Activated CD8-positive, alpha-beta memory T cell treated with anti-CD3 and anti-CD28 coated beads, Interleukin-2, amount 50 U/mL, for 48 hours (primary cell): ENCODE results near the gene PXDN.
"Not testable (repeated sequence)": the region's sequence is repeated elsewhere in the genome, so short reads cannot be mapped to it uniquely, and the experiment has no call there.

Experiments
- DNase-seq: peaks from one replicate; pipeline ENCODE4 v3.0.0-alpha.2; 2020

The PXDN gene

DNA sequence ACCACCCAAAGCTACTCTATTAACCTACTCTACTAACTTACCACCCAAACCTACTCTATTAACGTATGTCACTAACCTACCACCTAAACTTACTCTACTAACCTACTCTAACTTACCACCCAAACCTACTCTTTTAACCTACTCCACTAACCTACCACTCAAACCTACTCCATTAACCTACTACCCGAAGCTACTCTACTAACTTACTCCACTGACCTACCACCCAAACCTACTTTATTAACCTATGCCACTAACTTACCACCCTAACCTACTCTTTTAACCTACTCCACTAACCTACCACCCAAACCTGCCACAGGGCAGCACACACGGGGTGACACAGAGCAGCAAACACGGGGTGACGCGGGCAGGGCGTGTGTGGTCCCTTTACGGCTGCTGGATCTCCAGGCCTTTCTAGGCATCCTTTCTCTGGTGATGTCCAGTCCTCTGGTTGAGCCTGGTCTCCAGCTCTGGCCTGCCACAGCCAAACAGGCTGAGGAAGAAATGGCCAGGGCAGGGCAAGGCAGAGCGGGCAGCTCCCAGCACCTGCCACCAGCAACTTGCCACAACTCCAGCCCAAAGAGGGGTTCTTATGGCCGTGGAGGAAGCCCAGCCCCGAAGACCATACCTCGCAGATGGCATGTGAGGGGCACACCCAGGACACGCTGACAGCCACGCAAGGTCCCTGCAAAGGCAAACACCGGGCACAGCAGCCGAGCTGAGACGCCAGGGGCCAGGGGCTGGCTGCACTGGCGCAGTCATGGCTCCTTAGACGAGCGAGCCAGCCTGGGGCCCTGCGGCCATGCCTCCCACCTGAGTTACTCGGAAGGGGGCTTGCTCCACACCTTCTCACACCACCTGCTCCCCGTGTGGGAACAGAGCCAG, 25.7 kb downstream of the PXDN start:
- DNase-seq: no peak

DNA sequence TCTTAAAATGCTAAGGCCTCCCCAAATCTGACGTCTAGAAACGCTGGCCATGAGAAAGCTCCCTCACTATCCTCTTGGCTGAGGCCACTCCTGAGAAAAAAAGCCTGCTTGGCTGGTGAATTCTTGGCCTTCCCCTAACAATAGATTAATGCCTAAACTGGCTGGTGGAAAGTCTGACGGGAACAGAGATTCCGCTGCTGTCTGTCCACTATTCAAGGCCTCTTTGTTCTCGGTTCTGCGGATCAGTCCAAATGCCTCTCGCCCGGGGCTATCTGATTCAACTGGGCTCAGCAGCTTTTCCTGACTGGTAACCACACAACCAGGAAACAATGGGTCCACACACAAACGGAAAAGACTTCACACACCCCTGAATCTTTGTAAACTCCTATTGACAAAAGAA, 27.2 kb downstream of the PXDN start:
- no peak for DNase-seq

DNA sequence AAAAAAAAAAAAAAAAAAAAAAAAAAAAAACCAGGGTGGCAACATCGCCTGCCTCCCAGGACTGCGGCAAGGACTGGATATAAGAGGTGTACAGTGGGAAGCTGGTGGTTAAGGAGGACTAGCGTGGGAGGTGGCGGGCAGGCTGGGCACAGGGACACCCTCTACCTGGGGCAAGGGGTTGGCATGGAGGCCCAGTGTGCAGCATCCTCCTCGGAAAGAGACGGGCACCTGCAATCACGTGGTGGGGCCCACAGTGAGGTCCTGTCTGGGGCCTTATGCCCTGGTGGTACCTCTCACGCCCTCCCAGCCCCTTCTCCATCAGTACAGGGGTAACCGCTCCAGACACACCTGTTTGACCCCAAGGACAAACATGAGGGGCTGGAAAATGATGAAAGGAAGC, 27.9 kb downstream of the PXDN start:
- no peak for DNase-seq

DNA sequence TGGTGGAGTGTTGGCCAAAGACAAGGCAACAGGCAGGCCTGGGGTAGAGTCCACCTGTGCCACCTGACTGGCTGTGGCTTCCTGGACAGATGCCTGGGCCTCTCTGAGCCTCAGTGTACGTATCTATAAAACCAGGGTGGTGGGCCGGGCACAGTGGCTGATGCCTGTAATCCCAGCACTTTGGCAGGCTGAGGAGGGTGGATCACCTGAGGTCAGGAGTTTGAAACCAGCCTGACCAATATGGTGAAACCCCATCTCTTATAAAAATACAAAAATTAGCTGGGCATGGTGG, 28.4 kb downstream of the PXDN start:
- not testable (repeated sequence) for DNase-seq

DNA sequence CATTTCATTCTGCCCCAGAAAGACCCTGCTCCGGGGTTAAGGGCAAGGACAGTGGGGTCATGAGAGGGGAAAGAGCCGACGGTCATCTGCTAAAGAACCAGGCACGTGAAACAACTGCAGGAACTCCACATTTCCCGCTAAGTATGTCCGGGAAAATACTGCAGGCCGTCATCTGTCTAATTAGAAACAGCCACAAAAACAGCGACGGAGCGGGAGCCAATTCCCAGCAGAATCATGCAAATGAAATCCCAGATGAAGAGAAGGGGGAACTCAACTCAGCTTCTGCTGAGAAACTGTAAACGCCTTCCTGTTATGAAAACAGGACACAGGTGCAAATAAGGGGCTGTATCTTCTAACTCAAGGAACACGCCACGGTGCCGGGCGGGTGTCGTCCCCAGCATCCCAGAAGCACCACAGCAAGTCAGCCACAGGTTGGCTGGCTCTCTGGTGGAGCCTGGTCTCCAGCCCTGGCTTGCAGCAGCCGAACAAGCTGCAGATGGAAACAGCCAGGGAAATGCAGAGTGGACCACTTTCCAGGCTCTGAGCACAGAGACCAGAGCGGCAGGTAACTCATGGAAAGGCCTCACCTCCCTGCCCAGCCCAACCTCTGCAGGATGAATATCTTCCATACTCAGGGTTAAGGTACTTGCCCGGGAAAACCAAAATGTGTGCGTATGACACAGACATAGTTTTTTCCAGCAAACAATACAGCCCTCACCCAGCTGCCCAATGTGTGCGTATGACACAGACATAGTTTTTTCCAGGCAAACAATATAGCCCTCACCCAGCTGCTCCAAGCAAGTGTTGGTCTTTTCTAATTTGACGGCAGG, 28.9 kb downstream of the PXDN start:
- no peak for DNase-seq

DNA sequence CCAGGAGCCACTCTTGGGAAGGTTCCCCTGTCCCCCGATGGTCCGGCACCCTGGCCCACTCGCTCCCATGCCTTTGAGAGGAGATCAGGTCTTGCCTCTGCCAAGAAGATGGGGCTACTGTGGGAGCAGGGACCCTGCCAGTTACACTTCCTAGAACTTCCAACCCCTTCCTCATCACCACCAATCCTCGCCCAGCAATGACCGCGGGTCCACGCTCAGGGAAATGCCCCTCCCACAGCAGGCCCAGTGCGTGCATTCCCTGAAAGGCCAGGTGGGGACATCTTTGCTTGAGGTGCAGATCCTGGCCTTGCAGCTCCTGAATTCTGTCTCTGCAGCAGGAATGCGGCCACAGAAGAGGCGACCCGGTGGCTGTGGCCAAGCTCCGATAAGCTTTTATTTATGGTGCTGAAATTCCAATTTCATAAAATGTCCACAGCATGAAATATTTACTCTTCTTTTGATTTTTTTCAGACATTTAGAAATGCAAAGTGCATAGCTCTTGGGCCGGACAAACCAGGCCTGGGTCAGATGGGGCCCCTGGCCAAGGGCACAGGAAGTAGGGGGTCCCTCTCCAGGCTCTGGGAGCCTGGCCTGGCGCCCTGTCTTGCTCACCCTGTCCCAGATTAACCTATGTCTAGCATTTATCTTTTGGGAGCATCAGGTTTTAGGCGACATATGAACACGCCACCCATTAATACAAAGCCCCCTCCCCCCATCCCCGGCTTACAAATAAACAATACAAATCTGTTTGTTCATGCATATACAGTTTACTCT, 29.8 kb downstream of the PXDN start:
- no peak for DNase-seq

DNA sequence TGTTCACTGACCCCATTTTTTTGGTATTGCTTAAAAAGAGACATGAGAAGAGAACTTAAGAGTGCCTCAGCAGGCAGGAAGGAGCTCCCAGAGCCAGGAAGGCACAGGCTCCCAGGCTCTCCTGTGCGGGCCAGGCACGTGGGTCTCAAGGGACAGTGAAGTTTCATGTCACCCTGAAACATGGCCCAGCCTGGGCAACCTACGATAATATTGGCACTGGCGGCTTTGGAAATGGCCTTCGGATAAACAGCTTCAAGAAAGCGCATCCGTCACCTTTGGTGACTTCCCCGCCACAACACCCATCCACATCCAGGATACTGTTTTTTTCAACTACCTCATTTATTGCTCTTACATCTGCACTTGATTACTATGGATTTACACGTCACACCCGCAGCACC, 30.5 kb downstream of the PXDN start:
- no peak for DNase-seq

DNA sequence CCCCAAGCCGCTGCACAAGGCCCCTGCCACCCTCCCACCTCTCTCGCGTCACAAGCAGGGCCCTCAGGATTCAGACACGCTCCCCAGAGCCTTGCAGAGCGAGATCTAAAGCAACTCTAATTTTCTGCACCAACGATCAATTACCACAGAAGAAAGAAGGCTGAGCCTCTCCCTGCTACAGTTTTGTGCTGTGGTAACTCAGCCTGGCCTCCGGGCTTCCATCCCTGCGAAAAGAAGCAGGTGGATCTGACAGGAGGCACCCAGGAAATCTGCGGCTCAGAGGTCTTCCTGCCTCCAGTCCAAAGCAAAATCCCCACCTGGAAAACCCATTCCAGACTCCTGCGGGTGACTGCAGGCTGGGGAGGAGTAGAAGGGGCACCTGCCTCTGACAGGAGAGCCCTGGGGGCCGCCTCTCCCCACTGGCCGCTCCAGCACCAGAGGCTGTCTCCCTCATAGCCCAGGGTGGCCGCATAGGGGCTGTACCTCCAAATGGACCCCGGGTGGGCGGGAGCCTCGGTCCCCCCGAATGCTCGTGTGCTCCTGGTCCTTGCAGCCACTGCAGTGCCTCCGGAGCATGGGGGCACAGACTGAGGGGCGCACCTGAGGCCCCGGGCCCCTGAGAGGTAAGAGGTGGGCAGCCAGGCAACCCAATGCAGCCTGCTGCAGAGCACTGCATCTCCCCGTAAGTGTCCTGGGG, 31.0 kb downstream of the PXDN start:
- DNase-seq: no peak

DNA sequence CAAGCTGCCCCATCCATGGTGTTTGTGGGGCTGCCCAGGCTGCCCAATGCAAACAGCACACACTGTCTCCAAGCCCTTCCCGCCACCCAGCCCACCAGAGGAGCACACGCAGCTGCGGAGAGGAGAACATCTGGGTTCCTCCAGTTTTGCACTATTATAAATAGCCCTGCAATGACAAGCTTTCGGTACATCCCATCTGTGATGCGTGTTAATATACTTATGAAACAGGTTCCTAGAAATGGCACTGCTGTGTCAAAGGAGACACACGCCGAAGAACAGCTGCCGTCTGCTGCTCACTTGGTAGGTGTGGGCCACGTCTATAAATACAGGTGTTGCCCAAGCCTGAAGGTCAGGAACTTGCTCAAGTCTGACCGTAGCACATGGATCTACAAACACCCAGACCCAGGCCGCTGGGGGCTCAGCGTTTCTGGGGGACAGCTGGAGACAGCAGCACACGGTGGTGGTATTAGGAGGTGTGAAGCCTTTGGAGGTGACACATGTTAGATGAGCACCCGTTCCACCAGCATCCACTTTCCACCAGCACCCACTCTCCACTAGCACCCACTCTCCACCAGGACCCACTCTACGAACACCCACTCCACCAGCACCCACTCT, 34.3 kb downstream of the PXDN start:
- DNase-seq: no peak

DNA sequence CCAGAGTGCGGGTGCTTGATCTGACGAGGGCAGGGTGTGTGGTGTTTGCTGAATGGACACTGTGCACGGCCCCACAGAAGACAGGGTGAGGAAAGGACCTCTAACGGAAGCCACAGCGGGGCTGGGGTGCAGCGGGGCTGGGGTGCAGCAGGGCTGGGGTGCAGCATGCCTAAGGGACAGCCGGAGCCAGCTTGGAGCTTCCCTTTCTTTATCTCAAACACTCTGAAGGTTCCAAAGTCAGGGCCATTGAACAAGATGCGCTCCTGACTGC, 35.0 kb downstream of the PXDN start:
- DNase-seq: no peak

DNA sequence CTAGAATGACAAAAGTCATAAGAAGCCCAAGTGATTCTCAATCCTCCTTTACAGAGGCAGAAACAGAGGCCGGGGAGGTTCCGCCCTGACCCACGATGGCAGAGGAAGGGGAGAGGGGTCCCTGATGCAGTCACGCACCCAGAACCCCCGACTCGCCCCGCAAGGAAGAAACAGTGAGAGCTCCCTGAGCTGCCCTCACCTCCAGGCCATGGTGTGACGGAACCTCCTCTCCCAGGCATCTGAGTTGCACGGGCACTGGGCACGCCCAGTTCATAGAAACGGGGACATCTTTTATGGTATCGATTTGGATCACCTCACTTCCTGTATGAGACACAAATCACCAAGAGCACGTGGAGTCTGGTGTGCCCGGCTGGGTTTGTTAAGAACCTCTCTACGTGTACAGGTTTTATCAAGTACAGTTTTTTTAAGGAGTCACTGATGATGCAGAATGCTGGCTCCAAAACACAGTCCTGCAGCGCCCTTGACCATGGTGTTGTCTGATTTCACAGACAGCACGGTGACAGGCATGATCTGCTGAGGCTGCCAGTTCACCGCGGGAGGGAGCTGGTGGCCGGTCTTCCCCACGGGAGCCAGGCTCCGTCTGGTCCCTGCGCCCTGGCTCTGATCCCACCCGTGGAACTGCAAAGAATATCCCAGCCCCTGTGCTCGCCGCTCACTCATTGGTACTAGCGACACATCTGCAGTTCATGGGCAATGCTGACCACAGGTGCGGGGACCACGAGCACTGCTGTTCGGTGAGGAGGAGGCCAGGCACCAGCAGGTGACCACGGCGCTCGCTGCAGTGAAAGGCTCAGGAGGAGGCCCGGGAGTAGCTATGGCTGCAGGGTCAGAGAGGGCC, 35.6 kb downstream of the PXDN start:
- DNase-seq: no peak

DNA sequence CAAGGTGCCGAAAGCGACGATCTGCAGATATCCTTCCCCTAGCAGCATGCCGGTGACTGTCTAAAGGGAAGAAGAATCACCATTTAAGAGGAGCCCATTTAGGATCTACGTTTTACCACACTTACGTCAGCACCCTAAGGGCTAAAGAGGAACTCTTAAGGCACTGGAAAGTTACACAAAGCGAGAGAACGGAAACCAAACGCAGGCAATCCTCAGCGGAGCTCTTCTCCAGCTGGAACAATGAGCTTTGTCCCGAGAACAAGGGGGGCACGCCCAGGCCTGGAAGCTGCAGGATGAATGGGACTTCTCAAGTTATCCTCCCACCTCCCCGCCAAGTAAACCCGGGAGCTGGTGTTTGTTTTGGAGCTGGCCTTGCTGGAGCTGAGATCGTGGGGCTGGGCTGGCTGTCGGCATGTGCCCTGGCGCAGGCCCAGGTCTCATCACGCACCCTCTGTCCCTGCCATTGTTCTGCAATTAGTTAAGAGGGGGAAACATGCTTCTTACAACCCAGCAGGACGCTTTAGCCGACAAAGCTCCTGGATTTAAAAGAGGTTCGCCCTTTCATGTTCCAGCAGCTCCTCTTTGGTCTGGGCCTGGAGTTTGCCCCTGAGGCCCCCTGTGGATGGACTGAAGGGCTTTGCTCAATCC, 36.4 kb downstream of the PXDN start:
- no peak for DNase-seq

DNA sequence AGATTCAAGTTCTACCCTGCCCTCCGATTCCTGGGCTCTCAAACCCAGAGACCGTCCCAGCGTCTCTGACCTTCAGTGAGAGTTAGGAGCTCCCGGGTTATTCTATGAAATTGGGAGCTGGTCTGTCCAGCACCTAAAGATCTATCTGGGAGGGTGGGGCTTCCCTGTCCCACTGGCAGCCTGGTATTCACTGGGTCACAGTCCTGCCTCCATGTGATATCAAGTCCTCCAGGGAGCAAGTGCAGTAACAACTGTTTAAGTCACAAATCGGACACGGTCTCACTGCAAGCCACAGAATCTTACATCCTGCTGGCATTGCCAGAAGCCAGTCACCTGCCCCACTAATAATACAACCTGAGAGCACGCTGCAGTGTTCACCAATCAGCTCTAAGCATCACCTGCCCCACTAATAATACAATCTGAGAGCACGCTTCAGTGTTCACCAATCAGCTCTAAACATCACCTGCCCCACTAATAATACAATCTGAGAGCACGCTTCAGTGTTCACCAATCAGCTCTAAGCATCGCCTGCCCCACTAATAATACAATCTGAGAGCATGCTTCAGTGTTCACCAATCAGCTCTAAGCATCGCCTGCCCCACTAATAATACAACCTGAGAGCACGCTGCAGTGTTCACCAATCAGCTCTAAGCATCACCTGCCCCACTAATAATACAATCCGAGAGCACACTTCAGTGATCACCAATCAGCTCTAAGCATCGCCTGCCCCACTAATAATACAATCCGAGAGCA, 38.0 kb downstream of the PXDN start:
- not testable (repeated sequence) for DNase-seq

DNA sequence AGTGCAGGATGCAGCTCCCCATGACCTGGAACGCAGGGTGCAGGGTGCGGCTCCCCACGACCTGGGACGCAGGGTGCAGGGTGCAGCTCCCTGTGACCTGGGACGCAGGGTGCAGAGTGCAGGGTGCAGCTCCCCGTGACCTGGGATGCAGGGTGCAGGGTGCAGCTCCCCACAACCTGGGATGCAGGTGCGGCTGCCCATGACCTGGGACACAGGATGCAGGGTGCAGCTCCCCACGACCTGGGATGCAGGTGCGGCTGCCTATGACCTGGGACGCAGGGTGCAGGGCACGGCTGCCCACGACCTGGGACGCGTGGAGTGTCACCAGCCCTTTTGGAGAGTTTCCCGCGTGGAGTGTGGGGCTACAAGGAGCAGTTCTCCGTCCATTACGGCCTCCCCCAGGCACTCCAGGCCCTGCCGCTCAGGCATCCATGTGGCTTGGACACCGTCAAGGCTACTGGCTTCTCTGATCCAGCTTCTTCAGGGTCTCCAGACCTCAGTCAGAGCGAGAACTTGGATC, 38.7 kb downstream of the PXDN start:
- no peak for DNase-seq

DNA sequence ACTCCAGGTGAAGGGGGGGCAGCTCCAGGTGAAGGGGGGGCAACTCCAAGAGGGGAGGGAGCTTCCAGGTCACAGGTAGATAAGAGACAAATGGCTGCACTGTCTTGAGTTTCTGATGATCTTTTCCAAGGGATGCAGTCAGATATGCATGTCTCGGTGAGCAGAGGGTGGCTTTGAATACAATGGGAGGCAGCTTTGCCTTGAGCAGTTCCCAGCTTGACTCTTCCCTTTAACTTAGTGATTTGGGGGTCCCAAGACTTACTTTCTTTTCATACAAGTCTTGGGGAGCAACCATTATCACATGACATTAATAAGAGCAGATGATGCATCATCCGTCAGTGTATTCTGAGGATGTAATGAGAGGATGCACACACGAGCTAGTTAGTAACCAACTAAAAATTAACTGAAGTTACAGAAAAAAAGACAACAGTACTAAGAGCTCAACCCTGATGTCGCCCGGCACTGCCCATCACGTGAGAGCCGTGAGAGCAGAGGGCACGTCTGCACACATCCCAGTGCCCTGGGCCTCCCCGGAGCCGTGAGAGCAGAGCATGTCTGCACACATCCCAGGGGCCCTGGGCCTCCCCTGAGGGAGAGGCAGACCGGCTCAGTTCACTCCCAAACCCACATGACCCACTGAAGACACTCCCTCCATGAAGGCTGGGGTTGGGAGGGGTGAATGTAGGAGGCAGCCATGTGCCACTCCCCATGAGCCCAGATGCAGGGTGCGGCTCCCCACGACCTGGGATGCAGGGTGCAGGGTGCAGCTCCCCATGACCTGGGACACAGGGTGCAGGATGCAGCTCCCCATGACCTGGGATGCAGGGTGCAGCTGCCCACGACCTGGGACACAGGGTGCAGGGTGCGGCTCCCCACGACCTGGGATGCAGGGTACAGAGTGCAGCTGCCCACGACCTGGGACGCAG, 39.4 kb downstream of the PXDN start:
- no peak for DNase-seq

DNA sequence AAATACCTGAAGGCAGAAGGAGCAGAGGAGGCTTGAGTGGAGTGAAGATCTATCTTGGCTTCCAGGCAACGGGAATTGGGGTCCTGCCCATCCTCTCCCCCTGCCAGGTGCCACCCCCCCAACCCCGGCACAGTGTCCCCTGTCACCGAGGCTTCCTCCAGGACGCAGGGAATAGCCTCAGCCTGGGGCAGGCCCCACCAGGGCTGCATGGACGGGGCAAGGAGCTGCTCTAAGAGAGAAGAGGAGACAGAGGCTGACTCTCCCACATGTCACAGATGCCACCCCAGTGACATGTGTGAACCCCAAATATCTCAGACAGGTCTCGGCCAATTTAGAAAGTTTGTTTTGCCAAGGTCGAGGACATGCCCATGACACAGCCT, 42.1 kb downstream of the PXDN start:
- DNase-seq: no peak

DNA sequence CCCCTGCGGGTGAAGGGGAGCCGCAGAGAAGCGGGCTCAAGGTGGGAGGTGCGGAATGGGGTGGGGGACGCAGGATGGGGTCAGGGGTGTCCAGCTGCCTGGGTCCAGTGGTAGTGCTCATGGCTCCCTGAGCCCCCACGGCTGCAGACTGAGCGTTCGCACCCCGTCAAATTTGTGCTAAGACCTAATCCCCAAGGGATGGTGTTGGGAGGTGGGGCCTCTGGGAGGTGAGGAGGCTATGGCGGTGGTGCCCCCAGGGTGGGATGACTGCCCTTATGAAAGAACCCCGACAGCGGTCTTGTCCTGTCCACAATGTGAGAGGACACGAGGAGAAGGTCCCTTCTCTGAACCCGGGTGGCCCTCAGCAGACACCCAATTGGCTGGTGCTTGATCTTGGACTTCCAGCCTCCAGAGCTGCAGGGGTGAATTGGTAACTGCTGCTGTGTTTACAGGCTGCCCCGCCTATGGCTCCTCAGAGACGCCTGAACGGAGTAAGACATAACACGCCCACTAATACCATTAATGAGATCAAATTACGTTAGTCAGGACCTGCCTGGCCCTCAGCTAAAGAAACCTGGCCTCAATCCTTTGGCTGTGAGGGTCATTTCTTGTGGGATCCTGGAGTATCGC, 42.6 kb downstream of the PXDN start:
- no peak for DNase-seq

DNA sequence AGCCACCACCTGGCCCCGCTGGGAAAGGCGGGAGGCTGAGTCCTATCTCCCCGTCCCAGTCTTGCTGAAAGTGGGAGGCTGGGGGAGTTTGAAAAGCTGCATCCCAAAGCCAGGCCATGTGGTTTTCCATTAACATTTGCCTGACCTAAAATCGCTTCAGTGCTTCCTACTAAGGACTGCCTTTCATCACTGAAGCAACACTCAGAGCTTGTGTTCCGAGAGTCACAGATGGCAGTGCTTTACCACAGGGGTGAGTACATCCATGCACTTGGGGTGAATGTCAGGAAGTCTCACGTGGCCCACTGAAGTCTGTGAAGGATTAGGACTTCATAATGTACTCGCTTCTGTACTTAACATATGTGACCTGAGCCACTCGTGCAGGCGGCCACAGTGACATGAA, 43.3 kb downstream of the PXDN start:
- DNase-seq: no peak

DNA sequence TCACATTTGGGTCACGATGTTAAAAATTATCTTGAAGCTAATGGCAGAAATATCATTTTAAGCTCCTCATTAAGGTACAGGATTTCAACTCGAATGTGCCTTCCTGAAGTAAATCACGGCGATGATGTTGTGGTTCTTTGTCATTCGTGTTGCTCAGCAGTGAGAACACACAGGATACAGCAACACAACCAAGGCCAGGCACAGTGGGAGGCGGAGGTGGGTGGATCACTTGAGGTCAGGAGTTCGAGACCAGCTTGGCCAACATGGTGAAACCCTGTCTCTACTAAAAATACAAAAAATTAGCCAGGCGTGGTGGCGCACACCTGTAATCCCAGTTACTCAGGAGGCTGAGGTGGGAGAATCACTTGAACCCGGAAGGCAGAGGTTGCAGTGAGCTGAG, 43.9 kb downstream of the PXDN start:
- DNase-seq: not testable (repeated sequence)
